Fibroblast of villous mesenchyme (primary cell): ENCODE data around the gene LPCAT1. TPM values are rescaled to one million over a fixed set of nuclear protein-coding genes. Genes with fewer than 3 reads are reported as not detected.

Source experiments
- DNase-seq: peaks from one replicate; pipeline ENCODE4 v3.0.0-alpha.2; 2010; ENCODE audit warnings: low read depth
- H3K4me3 ChIP-seq: 2 replicates; pipeline ENCODE4 v1.5.1; 2011; ENCODE audit warnings: low read depth, mild to moderate bottlenecking, low read length
- total RNA-seq: library from RNA; depleted of rRNA; stranded (reverse); fragments of >200 nt; gene quantifications from 2 replicates; pipeline ENCODE4 v1.2.3, GENCODE V29; 2012
- TF ChIP-seq, protein P1 (sequence below): IDR thresholded peaks from 2 replicates; pipeline ENCODE4 v1.5.1; 2012; ENCODE audit warnings: low read depth, mild to moderate bottlenecking, low read length; ENCODE audit not compliant: insufficient read depth

The LPCAT1 gene
- total RNA-seq, 1 donor: 57.4 TPM

DNA sequence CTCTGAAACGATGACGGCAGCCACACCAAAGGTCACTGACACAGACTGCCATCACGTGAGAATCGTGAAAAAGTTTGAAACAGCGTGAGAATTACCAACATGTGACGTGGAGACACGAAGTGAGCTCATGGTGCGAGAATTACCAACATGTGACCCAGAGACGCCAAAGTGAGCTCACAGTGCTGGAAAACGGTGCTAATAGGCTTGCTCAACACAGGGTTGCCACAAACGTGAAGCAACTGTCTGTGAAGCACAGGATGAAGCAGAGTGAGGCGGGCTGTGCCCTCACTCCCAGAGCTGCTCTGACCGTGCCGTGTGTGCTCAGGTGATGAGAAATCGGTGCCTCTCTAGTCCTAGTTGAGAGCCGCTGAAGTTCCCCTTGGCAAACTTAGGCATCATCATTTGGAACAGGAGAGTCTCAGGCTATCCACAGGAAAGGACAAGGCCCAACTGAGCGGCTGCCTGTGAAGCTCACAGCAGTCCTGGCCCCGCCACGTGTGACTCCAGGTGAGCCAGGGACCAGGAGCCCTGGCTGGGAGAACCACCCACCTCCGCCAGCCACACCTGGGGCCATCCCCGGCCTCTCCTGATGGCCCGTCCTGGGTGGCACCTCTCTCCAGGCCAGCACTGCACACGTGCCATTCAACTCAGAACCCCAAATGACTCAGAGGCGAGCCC is 48.8 kb downstream of the LPCAT1 start:
- TF ChIP-seq, protein P1, sequence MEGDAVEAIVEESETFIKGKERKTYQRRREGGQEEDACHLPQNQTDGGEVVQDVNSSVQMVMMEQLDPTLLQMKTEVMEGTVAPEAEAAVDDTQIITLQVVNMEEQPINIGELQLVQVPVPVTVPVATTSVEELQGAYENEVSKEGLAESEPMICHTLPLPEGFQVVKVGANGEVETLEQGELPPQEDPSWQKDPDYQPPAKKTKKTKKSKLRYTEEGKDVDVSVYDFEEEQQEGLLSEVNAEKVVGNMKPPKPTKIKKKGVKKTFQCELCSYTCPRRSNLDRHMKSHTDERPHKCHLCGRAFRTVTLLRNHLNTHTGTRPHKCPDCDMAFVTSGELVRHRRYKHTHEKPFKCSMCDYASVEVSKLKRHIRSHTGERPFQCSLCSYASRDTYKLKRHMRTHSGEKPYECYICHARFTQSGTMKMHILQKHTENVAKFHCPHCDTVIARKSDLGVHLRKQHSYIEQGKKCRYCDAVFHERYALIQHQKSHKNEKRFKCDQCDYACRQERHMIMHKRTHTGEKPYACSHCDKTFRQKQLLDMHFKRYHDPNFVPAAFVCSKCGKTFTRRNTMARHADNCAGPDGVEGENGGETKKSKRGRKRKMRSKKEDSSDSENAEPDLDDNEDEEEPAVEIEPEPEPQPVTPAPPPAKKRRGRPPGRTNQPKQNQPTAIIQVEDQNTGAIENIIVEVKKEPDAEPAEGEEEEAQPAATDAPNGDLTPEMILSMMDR: no peak
- no peak for DNase-seq
- no peak overlapping the region for H3K4me3 ChIP-seq

DNA sequence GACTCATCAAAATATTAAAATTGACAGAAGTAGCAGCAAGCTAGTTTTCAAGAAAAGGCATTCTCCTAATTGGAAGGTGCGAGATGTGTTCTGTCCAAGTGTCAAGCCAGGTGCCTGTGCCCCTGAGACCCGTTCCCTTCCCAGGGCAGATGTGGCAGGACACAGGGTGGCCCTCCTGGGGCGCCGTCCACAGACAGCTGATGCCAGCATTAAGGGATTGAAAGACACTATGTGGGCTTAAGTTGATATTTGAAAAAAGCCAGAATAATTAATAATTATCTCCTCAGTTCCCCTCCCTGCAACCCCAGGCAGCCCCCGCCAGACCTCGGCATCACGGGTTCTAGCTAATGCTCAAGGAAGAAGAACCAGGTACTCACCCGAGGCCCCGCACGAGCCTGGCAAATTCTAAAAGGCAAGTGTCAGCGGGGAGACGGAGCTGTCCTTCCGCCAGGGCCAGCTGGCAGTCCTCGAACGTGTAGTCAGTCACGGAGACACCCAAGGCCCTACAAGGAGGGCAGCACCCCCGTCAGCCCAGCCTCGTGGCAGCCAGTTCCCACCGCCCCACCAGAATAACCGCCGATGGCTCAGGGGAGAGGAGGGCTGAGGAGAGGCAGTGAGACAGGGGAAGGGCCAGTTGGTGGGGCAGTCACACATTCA is 49.4 kb downstream of the LPCAT1 start:
- H3K4me3 ChIP-seq: no peak overlapping the region
- no peak for DNase-seq
- TF ChIP-seq, protein P1: no peak

DNA sequence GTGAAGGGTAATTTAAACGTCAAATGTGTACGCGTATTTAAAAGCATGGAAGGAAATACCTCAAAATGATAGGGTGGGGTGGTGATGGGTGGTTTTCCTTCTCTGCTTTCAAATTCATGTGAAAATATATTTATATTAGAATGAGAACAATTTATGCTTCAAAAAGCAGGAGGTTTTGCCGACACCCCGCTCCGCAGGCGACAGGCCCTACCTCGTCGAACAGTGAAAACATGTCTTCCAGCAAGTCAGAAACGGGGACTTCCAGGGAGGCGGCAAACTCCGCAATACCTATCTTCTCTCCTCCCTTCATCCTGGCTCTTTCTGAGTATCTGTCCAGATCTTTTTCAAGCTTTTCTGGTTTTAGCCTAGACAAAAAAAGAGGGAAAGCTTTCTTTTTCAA is 50.0 kb downstream of the LPCAT1 start:
- TF ChIP-seq, protein P1: no peak
- DNase-seq: no peak
- H3K4me3 ChIP-seq: no peak overlapping the region

DNA sequence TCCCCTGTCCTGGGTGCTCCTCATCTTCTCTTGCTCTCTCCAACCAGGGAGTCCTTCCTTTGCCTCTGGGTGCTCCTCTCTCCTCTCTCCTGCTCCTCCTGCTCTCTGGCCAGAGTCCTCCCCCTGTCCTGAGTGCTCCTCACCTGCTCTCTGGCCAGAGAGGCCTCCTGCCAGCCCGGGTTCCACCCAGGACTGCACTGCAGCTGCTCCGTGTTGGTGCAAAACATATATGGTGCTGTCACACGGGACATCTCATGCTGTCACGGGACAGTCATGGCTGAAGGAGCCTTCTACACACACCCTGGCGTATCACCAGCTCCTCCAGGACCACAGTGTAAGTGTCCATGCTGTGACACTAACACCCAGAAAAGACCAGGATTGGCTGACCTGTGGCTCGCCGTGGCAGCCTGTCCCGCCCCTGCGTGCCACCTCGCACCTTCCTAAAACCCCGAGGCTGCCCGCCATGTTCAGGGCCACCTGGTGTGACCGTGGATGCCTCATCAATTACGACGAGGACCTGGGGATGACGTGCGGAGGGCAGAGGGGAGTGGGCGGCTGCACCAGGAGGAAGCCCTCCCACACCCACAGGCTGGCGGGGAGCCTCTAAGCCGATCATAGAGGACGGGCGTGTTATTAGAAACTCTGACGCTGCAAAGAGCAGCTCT is 50.7 kb downstream of the LPCAT1 start:
- DNase-seq: no peak
- no peak overlapping the region for H3K4me3 ChIP-seq

DNA sequence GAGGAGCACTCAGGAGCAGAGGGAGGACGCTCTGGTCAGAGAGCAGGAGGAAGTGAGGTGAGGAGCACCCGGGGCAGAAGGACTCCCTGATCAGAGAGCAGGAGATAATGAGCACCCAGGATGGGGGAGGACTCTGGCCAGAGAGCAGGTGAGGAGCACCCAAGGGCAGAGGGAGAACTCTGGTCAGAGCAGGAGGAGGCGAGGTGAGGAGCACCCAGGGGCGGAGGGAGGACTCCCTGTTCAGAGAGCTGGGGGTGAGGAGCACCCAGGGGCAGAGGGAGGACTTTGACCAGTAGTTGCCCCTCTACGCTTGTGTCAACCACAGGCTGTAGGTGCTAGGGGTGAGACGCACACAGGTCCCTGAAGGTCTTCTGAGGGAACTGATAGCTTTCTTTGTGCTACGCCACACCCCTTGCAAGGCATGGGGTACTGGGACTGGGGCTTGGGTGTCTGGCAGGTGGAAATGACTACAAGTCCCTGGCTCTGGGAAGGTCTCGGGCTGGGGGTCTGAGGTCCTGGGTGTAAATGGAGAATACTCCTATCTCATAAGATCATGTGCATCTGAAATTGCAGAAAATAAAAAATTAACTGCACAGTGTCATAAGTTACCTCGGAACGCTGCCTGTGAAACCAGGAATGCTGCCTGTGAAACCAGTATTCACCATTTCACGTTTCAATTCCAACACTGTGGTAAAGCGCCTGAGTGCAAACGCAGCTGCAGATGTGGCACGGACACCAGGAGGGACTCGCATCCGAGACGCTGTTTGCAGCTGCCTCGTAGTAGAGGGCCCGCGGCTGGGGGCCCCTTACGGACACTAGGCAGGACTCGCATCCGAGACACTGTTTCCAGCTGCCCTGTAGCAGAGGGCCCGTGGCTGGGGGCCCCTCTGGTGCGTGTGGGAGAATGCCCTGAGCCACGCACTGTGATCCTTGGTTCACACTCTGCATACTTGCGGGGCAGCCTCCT is 51.5 kb downstream of the LPCAT1 start:
- H3K4me3 ChIP-seq: no peak overlapping the region
- no peak for DNase-seq
- TF ChIP-seq, protein P1: no peak

More for the DNA sequence above, 50.7 kb downstream of the LPCAT1 start:
- TF ChIP-seq, protein P1: no peak

DNA sequence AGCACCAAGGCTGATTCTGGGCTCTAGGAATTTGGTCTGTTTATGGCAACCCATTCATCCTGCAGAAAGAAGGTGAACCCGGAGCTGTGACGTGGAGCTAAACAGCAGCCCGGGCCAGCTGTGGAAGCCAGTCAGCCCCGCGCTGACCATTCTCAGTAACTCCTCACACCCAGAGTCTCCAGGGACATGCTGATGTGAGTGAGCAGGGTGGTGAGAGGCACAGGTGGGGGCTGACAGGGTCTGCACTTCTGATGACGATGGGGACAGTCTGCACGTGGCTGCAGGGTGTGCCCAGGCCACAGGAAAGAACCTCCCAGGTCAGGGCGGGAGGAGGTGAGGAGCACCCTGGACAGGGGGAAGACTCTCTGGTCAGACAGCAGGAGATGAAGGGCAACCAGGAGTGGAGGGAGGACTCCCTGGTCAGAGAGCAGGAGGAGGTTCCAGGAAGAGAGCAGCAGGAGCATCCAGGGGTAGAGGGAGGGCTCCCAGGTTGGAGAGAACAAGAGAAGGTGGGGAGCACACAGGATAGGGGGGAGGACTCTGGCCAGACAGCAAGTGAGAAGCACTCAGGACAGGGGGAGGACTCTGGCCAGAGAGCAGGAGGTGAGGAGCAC is 52.4 kb downstream of the LPCAT1 start:
- TF ChIP-seq, protein P1: no peak
- no peak overlapping the region for H3K4me3 ChIP-seq
- DNase-seq: no peak
